GM23338 (cell line): Measurements from ENCODE around the gene PTPRF.

Experiments used
- CREB1 ChIP-seq: fragments of 250-450 bp; sonication (Bioruptor Pico); IDR thresholded peaks from 2 replicates; pipeline ENCODE4 v1.5.0; 2020; ENCODE audit warnings: low read depth, mild to moderate bottlenecking, moderate library complexity
- EZH2 ChIP-seq: fragments of 200-600 bp; sonication (generic); IDR thresholded peaks from one replicate; pipeline ENCODE4 v1.8.0; 2017; ENCODE audit warnings: antibody characterized with exemption, mild to moderate bottlenecking, low read depth; ENCODE audit not compliant: unreplicated experiment
- EZH2phosphoT487 ChIP-seq: fragments of 200-600 bp; sonication (generic); IDR thresholded peaks from one replicate; pipeline ENCODE4 v1.8.1; 2018; ENCODE audit warnings: antibody characterized with exemption; ENCODE audit not compliant: unreplicated experiment
- JUNB ChIP-seq: IDR thresholded peaks from one replicate; pipeline ENCODE4 v1.6.1; 2016; ENCODE audit warnings: antibody characterized with exemption; ENCODE audit not compliant: unreplicated experiment
- NANOG ChIP-seq: IDR thresholded peaks from 2 replicates; pipeline ENCODE4 v1.6.1; 2016; ENCODE audit warnings: antibody characterized with exemption, borderline replicate concordance
- POLR2AphosphoS5 ChIP-seq: IDR thresholded peaks from 2 replicates; pipeline ENCODE4 v1.6.1; 2016; ENCODE audit warnings: antibody characterized with exemption, low read depth
- STAT1 ChIP-seq: IDR thresholded peaks from one replicate; pipeline ENCODE4 v1.6.1; 2016; ENCODE audit warnings: antibody characterized with exemption; ENCODE audit not compliant: unreplicated experiment
- ZNF114 ChIP-seq: fragments of 250-450 bp; sonication (Bioruptor Pico); IDR thresholded peaks from 2 replicates; pipeline ENCODE4 v1.5.0; 2020; ENCODE audit warnings: mild to moderate bottlenecking, moderate library complexity
- TF ChIP-seq, protein P1 (sequence below), 2 experiments: fragments of 200-600 bp in 1 of 2; sonication (generic) in 1 of 2; conservative IDR thresholded peaks; 2 replicates each; pipeline versions ENCODE4 v1.5.1 to v1.6.1; 2016 to 2017; ENCODE audit warnings: antibody characterized with exemption in 2 of 2, low read depth in 2 of 2, mild to moderate bottlenecking in 2 of 2, moderate library complexity in 1 of 2
- TF ChIP-seq, protein P2 (sequence below): IDR thresholded peaks from one replicate; pipeline ENCODE4 v1.6.1; 2018; ENCODE audit warnings: antibody characterized with exemption; ENCODE audit not compliant: unreplicated experiment
- TF ChIP-seq, protein P3 (sequence below): IDR thresholded peaks from 2 replicates; pipeline ENCODE4 v1.6.1; 2016; ENCODE audit warnings: antibody characterized with exemption

DNA sequence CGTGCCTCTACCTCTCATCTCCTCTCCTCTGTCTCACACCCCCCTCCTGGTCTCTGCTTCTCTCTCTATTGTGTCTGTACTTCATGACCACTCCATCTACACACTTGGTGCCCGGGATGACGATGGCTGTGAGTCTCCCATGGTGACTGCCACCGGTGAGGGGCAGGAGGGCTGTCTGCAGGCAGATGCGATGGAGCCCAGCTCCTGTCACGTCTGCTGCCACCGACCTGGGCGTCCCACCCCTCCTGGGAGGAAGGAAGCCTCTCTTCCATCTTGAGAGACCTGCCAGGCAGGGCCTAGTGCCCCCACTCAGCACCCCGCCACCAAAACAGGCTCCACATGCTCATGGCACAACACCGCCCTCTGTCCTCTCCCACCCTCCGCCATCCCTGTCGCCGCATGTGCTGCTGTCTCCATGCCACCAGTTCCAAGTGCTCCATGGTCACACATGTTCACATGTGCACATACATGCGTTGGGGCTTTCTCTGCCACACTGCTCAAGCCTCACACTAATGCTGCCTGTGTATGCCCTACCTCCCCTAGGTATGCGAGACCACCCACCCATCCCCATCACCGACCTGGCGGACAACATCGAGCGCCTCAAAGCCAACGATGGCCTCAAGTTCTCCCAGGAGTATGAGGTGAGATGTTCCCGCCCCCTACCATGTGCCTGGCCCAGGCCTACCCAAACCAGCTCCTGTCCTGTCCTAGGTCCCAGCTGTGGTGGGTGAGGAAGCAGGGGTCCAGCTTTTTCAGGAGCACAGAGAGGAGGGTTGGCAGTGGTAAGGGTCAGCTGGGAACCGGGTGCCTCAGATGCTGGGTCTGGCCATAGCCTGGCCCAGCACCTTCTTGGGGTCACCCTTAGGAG, 82.6 kb downstream of the PTPRF start:
- TF ChIP-seq, protein P1, sequence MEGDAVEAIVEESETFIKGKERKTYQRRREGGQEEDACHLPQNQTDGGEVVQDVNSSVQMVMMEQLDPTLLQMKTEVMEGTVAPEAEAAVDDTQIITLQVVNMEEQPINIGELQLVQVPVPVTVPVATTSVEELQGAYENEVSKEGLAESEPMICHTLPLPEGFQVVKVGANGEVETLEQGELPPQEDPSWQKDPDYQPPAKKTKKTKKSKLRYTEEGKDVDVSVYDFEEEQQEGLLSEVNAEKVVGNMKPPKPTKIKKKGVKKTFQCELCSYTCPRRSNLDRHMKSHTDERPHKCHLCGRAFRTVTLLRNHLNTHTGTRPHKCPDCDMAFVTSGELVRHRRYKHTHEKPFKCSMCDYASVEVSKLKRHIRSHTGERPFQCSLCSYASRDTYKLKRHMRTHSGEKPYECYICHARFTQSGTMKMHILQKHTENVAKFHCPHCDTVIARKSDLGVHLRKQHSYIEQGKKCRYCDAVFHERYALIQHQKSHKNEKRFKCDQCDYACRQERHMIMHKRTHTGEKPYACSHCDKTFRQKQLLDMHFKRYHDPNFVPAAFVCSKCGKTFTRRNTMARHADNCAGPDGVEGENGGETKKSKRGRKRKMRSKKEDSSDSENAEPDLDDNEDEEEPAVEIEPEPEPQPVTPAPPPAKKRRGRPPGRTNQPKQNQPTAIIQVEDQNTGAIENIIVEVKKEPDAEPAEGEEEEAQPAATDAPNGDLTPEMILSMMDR (conservative IDR thresholded peaks at IDR 0.05; ENCODE audit: low read depth in 2 of 2): no peak
- no peak for TF ChIP-seq EZH2phosphoT487
- TF ChIP-seq, protein P2, sequence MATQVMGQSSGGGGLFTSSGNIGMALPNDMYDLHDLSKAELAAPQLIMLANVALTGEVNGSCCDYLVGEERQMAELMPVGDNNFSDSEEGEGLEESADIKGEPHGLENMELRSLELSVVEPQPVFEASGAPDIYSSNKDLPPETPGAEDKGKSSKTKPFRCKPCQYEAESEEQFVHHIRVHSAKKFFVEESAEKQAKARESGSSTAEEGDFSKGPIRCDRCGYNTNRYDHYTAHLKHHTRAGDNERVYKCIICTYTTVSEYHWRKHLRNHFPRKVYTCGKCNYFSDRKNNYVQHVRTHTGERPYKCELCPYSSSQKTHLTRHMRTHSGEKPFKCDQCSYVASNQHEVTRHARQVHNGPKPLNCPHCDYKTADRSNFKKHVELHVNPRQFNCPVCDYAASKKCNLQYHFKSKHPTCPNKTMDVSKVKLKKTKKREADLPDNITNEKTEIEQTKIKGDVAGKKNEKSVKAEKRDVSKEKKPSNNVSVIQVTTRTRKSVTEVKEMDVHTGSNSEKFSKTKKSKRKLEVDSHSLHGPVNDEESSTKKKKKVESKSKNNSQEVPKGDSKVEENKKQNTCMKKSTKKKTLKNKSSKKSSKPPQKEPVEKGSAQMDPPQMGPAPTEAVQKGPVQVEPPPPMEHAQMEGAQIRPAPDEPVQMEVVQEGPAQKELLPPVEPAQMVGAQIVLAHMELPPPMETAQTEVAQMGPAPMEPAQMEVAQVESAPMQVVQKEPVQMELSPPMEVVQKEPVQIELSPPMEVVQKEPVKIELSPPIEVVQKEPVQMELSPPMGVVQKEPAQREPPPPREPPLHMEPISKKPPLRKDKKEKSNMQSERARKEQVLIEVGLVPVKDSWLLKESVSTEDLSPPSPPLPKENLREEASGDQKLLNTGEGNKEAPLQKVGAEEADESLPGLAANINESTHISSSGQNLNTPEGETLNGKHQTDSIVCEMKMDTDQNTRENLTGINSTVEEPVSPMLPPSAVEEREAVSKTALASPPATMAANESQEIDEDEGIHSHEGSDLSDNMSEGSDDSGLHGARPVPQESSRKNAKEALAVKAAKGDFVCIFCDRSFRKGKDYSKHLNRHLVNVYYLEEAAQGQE: no peak
- no peak for TF ChIP-seq POLR2AphosphoS5
- no peak for TF ChIP-seq EZH2
- TF ChIP-seq, protein P3, sequence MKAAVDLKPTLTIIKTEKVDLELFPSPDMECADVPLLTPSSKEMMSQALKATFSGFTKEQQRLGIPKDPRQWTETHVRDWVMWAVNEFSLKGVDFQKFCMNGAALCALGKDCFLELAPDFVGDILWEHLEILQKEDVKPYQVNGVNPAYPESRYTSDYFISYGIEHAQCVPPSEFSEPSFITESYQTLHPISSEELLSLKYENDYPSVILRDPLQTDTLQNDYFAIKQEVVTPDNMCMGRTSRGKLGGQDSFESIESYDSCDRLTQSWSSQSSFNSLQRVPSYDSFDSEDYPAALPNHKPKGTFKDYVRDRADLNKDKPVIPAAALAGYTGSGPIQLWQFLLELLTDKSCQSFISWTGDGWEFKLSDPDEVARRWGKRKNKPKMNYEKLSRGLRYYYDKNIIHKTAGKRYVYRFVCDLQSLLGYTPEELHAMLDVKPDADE: no peak
- TF ChIP-seq JUNB: no peak
- TF ChIP-seq STAT1: no peak
- TF ChIP-seq CREB1 (CRISPR knock-in tag): no peak
- no peak for TF ChIP-seq NANOG
- TF ChIP-seq ZNF114 (CRISPR knock-in tag): no peak
